HepG2 (cell line): Measurements from ENCODE around the gene TTC1. TPM values are rescaled to one million over a fixed set of nuclear protein-coding genes. Genes with fewer than 3 reads are reported as not detected.

ENCODE experiments used
- ATAC-seq: fragments of 200-7000 bp; cut with Tn5 transposase; 3 replicates; pipeline ENCODE4 v1.9.1; 2020; ENCODE audit warnings: mild to moderate bottlenecking, moderate library complexity
- BruUV-seq: library from RNA; stranded (reverse); fragments of 400-500 nt; replicated peaks from 2 replicates; lab custom pipeline; 2021; lab: Mats Ljungman, UMichigan
- CTCF ChIA-PET: fragments of 300-600 bp; formaldehyde crosslinking; extraction: SDS; loops from one replicate; lab custom pipeline; 2021; ENCODE audit warnings: low total read pairs, inconsistent platforms, low intra/inter-chr PET ratio; lab: Yijun Ruan, JAX
- POLR2A ChIA-PET: fragments of 350-600 bp; sonication (Branson Sonifier 250); formaldehyde crosslinking; loops from one replicate; lab custom pipeline; 2020; ENCODE audit warnings: antibody characterized with exemption, inconsistent platforms; lab: Yijun Ruan, JAX
- DNase-seq: peaks from one replicate; pipeline ENCODE4 v3.0.0-alpha.2; 2015; ENCODE audit warnings: low spot score
- FAIRE-seq: peaks from 3 replicates; lab custom pipeline; 2011; peaks lifted over from hg19 to GRCh38; lab: Jason Lieb, UNC
- H2AFZ ChIP-seq: one replicate; pipeline ENCODE4 v1.6.1; 2011; ENCODE audit warnings: low read length, inconsistent platforms
- H3K27ac ChIP-seq: fragments of 300-600 bp; 3 replicates; pipeline ENCODE4 v1.8.0; 2011; ENCODE audit warnings: mixed run types, mild to moderate bottlenecking, mixed read lengths, low read length, inconsistent platforms; ENCODE audit not compliant: insufficient read depth; ENCODE audit errors: extremely low read length
- H3K27me3 ChIP-seq, 2 experiments: fragments of 200-600 bp in 1 of 2; 2 replicates in 1 of 2; 3 replicates in 1 of 2; pipeline versions ENCODE4 v1.6.0 to v1.8.0; 2011; ENCODE audit warnings: low read length in 2 of 2, mild to moderate bottlenecking in 2 of 2, moderate library complexity in 2 of 2, inconsistent platforms in 1 of 2; ENCODE audit not compliant: insufficient read depth in 2 of 2, control insufficient read depth in 1 of 2
- H3K36me3 ChIP-seq, 2 experiments: fragments of 200-600 bp in 1 of 2; replicated peaks in 1 of 2; 2 replicates in 1 of 2; 3 replicates in 1 of 2; pipeline versions ENCODE4 v1.5.1 to v1.8.0; 2011; ENCODE audit warnings: low read length in 2 of 2, inconsistent platforms in 1 of 2; ENCODE audit not compliant: insufficient read depth in 2 of 2, control insufficient read depth in 1 of 2
- H3K4me1 ChIP-seq: 2 replicates; pipeline ENCODE4 v1.5.1; 2012; ENCODE audit warnings: low read length, inconsistent platforms; ENCODE audit not compliant: insufficient read depth
- H3K4me2 ChIP-seq: 2 replicates; pipeline ENCODE4 v1.6.0; 2011; ENCODE audit warnings: low read depth, low read length, inconsistent platforms
- H3K4me3 ChIP-seq, 3 experiments: fragments of 200-600 bp in 1 of 3; sonication (generic), shearing (Covaris generic) in 1 of 3; replicated peaks in 1 of 3; 2 replicates each; pipeline ENCODE4 v1.5.1; 2011 to 2016; ENCODE audit warnings: low read length in 3 of 3, inconsistent platforms in 2 of 3, low read depth in 2 of 3, mild to moderate bottlenecking in 2 of 3, control low read depth in 1 of 3, mixed read lengths in 1 of 3; ENCODE audit not compliant: insufficient read depth in 1 of 3
- H3K79me2 ChIP-seq: one replicate; pipeline ENCODE4 v1.6.1; 2011; ENCODE audit warnings: low read length, inconsistent platforms; ENCODE audit not compliant: insufficient read depth
- H3K9ac ChIP-seq: 2 replicates; pipeline ENCODE4 v1.6.0; 2011; ENCODE audit warnings: mild to moderate bottlenecking, low read depth, low read length, inconsistent platforms; ENCODE audit not compliant: insufficient read depth
- H3K9me3 ChIP-seq: 2 replicates; pipeline ENCODE4 v1.5.1; 2012; ENCODE audit warnings: mild to moderate bottlenecking, low read length
- H4K20me1 ChIP-seq: 2 replicates; pipeline ENCODE4 v1.6.0; 2011; ENCODE audit warnings: inconsistent platforms, mild to moderate bottlenecking, low read length, moderate library complexity; ENCODE audit not compliant: insufficient read depth
- MAFK ChIP-seq, 2 experiments: IDR thresholded peaks in 1 of 2; conservative IDR thresholded peaks in 1 of 2; 2 replicates each; pipeline ENCODE4 v1.6.1; 2011; ENCODE audit warnings: improper control_type of control experiment in 2 of 2, low read length in 2 of 2
- NCOA2 ChIP-seq: sonication (generic); formaldehyde crosslinking; IDR thresholded peaks from 2 replicates; pipeline ENCODE4 v1.8.0; 2022; ENCODE audit warnings: inconsistent platforms
- REST ChIP-seq, 2 experiments: IDR thresholded peaks; 2 replicates each; pipeline ENCODE4 v1.6.1; 2011 to 2012; ENCODE audit warnings: low read length in 2 of 2, borderline replicate concordance in 1 of 2, low read depth in 1 of 2, mild to moderate bottlenecking in 1 of 2, moderate library complexity in 1 of 2
- WGBS: methylation state at CpG from one replicate; pipeline ENCODE4 v1.1.6; 2017; ENCODE audit warnings: low lambda C conversion rate; 5-methylcytosine and 5-hydroxymethylcytosine counted together
- in situ Hi-C: cut with HindIII; loops from 2 replicates; pipeline ENCODE4 v1.10.0; 2017; ENCODE audit warnings: low pct_unique_long_range_greater_than_20kb; ENCODE audit not compliant: extremely low pct_ligation_motif_present
- intact Hi-C: fragments of 100-400 bp; cut with micrococcal nuclease; formaldehyde crosslinking; loops from one replicate; pipeline ENCODE4 v1.10.0; 2022; ENCODE audit not compliant: unreplicated experiment
- polyA plus RNA-seq, 8 experiments: library from polyadenylated mRNA; depleted of rRNA in 3 of 8; stranded (reverse) in 7 of 8; unstranded in 1 of 8; fragments of >200 nt; fragmentation: Illumina TruSeq in 4 of 8; extraction: Trizol in 4 of 8; gene quantifications; 2 replicates each; pipeline versions ENCODE4 v1.2.1 to v1.2.3, GENCODE V29; 2011 to 2016; ENCODE audit warnings: low read depth in 4 of 8, missing spikeins in 1 of 8, mixed read lengths in 1 of 8; ENCODE audit not compliant: insufficient read depth in 1 of 8
- total RNA-seq, 5 experiments: library from RNA; depleted of rRNA; stranded (reverse); fragments of >200 nt; fragmentation: Illumina TruSeq; extraction: Trizol; gene quantifications; 2 replicates each; pipeline ENCODE4 v1.2.3, GENCODE V29; 2016; ENCODE audit warnings: low read depth in 1 of 5
- TF ChIP-seq, protein P1 (sequence below): sonication (generic); formaldehyde crosslinking; IDR thresholded peaks from 2 replicates; pipeline ENCODE4 v1.4.0; 2020; ENCODE audit warnings: missing genetic modification reagents, borderline replicate concordance
- TF ChIP-seq, protein P2 (sequence below): sonication (generic); formaldehyde crosslinking; IDR thresholded peaks from 2 replicates; pipeline ENCODE4 v1.9.0; 2022; ENCODE audit warnings: missing genetic modification reagents, mild to moderate bottlenecking, borderline replicate concordance

TTC1 gene
- total and polyA plus RNA-seq, 2 of the 13 experiments (the other 11 are each of a cell fraction or from before 2014, with no cell fraction given): 16.1 to 72.1 TPM

- no peak for TF ChIP-seq REST (IDR thresholded peaks at IDR 0.05; ENCODE audit: borderline replicate concordance in 1 of 2, low read depth in 1 of 2, low read length in 2 of 2)
- TF ChIP-seq, all 625 proteins: peak for 0
Observed at GRCh38 chr5:160044391-160044804, 35.5 kb downstream of the TTC1 start (continued).

DNA sequence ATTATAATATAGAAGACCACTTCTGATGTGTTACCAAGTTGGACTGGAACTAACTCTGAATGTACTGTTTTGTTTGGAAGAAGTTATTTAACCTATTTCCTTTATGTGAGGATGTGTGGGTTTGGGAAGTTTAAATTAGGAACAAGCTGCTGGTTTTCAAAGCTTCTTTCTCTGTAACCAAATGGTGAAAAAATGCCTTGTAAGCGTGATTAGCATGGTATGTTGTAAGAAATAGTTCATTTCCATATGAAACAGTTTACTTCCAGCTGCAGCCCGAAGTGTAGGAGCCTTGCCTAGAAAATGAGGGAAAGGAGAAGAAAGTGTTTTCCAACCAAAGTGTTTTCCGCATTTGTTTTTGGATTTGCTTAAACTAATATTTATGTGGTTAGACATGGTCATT is 36.0 kb downstream of the TTC1 start:
- ChIA-PET POLR2A (no interaction called here), CTCF (no interaction called here)
- FAIRE-seq: no peak

More for the DNA sequence above, 36.0 kb downstream of the TTC1 start:
- 96% methylated on average over 3 of the region's 3 CpGs for WGBS
- no peak for ATAC-seq
- Histone ChIP-seq H3K79me2 (no peaks in the 10 kb centered on the region), H3K27ac (no peak overlapping the region), H3K4me2 (no peak overlapping the region), H3K27me3 (no peaks in the 10 kb centered on the region), H2AFZ (no peak overlapping the region), H3K9ac (no peak overlapping the region), H3K36me3 (peaks cover 6 to 45% of the 10 kb centered on the region in 2 experiments; a peak in 3 of 5 replicates), H3K4me3 (no peak overlapping the region), H3K9me3 (no peaks in the 10 kb centered on the region), H3K4me1 (no peaks in the 10 kb centered on the region), H4K20me1 (no peaks in the 10 kb centered on the region)
- TF ChIP-seq NCOA2 (CRISPR knock-in tag) (no peak), REST (IDR thresholded peaks at IDR 0.05; ENCODE audit: borderline replicate concordance in 1 of 2, low read depth in 1 of 2, low read length in 2 of 2) (no peak), MAFK (conservative IDR thresholded peaks at IDR 0.05 in 1 of 2, IDR thresholded peaks at IDR 0.05 in 1 of 2; ENCODE audit: low read length in 2 of 2) (peak; percentile 12 to 25; a peak in 1 of 4 replicates)
- TF ChIP-seq, protein P1, sequence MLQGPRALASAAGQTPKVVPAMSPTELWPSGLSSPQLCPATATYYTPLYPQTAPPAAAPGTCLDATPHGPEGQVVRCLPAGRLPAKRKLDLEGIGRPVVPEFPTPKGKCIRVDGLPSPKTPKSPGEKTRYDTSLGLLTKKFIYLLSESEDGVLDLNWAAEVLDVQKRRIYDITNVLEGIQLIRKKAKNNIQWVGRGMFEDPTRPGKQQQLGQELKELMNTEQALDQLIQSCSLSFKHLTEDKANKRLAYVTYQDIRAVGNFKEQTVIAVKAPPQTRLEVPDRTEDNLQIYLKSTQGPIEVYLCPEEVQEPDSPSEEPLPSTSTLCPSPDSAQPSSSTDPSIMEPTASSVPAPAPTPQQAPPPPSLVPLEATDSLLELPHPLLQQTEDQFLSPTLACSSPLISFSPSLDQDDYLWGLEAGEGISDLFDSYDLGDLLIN (CRISPR knock-in tag): no peak
- TF ChIP-seq, protein P2, sequence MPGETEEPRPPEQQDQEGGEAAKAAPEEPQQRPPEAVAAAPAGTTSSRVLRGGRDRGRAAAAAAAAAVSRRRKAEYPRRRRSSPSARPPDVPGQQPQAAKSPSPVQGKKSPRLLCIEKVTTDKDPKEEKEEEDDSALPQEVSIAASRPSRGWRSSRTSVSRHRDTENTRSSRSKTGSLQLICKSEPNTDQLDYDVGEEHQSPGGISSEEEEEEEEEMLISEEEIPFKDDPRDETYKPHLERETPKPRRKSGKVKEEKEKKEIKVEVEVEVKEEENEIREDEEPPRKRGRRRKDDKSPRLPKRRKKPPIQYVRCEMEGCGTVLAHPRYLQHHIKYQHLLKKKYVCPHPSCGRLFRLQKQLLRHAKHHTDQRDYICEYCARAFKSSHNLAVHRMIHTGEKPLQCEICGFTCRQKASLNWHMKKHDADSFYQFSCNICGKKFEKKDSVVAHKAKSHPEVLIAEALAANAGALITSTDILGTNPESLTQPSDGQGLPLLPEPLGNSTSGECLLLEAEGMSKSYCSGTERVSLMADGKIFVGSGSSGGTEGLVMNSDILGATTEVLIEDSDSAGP (CRISPR knock-in tag): no peak
- intact Hi-C loops: no loop called here
- no TSS peak for BruUV-seq
- in situ Hi-C loops: no loop called here
- no peak for DNase-seq
